Endodermal cell (in vitro differentiated cells): Measurements from ENCODE around the gene GRID1. TPM values are rescaled to one million over a fixed set of nuclear protein-coding genes. Genes with fewer than 3 reads are reported as not detected.

ENCODE experiments used
- DNase-seq: peaks from one replicate; pipeline ENCODE4 v3.0.0-alpha.2; 2017
- H3K27ac ChIP-seq: 2 replicates; pipeline ENCODE4 v1.5.1; 2013; ENCODE audit warnings: mild to moderate bottlenecking, low read depth, low read length, moderate library complexity
- H3K27me3 ChIP-seq: 2 replicates; pipeline ENCODE4 v1.6.1; 2013; ENCODE audit warnings: mild to moderate bottlenecking, low read length, moderate library complexity; ENCODE audit not compliant: insufficient read depth, control insufficient read depth, poor library complexity, severe bottlenecking
- H3K36me3 ChIP-seq: 2 replicates; pipeline ENCODE4 v1.7.0; 2013; ENCODE audit warnings: mild to moderate bottlenecking, low read length, moderate library complexity; ENCODE audit not compliant: control insufficient read depth, insufficient read depth
- H3K4me1 ChIP-seq: one replicate; pipeline ENCODE4 v1.7.0; 2013; ENCODE audit warnings: low read length; ENCODE audit not compliant: control insufficient read depth, insufficient read depth
- H3K4me3 ChIP-seq: 2 replicates; pipeline ENCODE4 v1.5.1; 2013; ENCODE audit warnings: mild to moderate bottlenecking, low read length, moderate library complexity
- H3K9ac ChIP-seq: 2 replicates; pipeline ENCODE4 v1.6.1; 2013; ENCODE audit warnings: mild to moderate bottlenecking, low read length, moderate library complexity; ENCODE audit not compliant: poor library complexity, severe bottlenecking; ENCODE audit errors: extremely low read depth
- H3K9me3 ChIP-seq: 2 replicates; pipeline ENCODE4 v1.6.1; 2013; ENCODE audit warnings: mild to moderate bottlenecking, low read length, moderate library complexity; ENCODE audit not compliant: control insufficient read depth
- H3K27ac Mint-ChIP-seq: 2 replicates; pipeline ENCODE4 v1.8.0; 2020; ENCODE audit warnings: mixed read lengths
- H3K27me3 Mint-ChIP-seq: 2 replicates; pipeline ENCODE4 v1.8.0; 2021; ENCODE audit warnings: mild to moderate bottlenecking, mixed read lengths; ENCODE audit not compliant: insufficient read depth
- H3K36me3 Mint-ChIP-seq: 2 replicates; pipeline ENCODE4 v1.8.0; 2020; ENCODE audit warnings: low read depth, mixed read lengths
- H3K4me1 Mint-ChIP-seq: 2 replicates; pipeline ENCODE4 v1.8.0; 2020; ENCODE audit warnings: mixed read lengths
- H3K4me3 Mint-ChIP-seq: 2 replicates; pipeline ENCODE4 v1.8.0; 2020; ENCODE audit warnings: mild to moderate bottlenecking, moderate library complexity, mixed read lengths
- H3K9me3 Mint-ChIP-seq: 2 replicates; pipeline ENCODE4 v1.8.0; 2020; ENCODE audit warnings: mild to moderate bottlenecking, mixed read lengths
- CTCF ChIP-seq: fragments of 200-600 bp; sonication (generic); conservative IDR thresholded peaks from 2 replicates; pipeline ENCODE4 v1.5.0; 2021; ENCODE audit warnings: antibody characterized with exemption, mild to moderate bottlenecking
- WGBS, 2 experiments: methylation state at CpG; one replicate each; pipeline versions ENCODE4 v1.1.5 to v1.1.7; 2013; ENCODE audit warnings: missing lambda C conversion rate in 2 of 2, mixed read lengths in 1 of 2; ENCODE audit not compliant: insufficient coverage in 1 of 2, insufficient read length in 1 of 2; 5-methylcytosine and 5-hydroxymethylcytosine counted together
- total RNA-seq, 2 donors: library from RNA; stranded (reverse); fragmentation: NEBNext Ultra II Directional in 1 of 2; extraction: Animal tissue kit (Norgen Biotek cat#: 25700) in 1 of 2; gene quantifications; 2 replicates in 1 of 2; 3 replicates in 1 of 2; pipeline ENCODE4 v1.2.1, GENCODE V29; 2021

The GRID1 gene
- total RNA-seq, 2 donors from 2014 or later = 0.13 to 0.53 TPM

DNA sequence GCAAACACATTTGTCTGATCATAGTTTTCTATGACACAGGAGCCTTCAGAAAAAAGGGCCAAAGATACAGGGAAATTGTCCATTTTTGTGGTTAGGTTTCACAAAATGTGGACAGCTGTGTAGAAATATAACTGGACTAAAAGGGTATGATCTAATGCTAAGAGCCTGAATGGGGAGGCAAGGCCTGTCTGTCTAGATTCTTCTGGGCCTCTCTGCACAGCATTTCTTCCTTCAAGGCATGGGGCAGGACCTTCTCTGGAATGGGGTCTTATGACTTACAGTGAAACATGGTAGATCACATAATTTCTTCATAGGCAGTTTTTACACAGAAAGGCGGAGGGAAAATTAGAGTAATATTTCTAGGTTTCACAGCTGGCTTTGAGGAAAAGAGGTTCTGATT lies 795.7 kb downstream of the GRID1 start:
- Histone ChIP-seq H3K27me3 (no peaks in the 10 kb centered on the region), H3K36me3 (no peaks in the 10 kb centered on the region), H3K4me1 (peaks cover 13% of the 10 kb centered on the region), H3K27ac (no peak overlapping the region), H3K4me3 (no peak overlapping the region), H3K9ac (no peak overlapping the region), H3K9me3 (no peaks in the 10 kb centered on the region)
- Mint-ChIP-seq H3K27ac (no peak overlapping the region), H3K36me3 (no peaks in the 10 kb centered on the region), H3K4me3 (no peak overlapping the region), H3K27me3 (no peaks in the 10 kb centered on the region), H3K4me1 (peaks cover 19% of the 10 kb centered on the region), H3K9me3 (no peaks in the 10 kb centered on the region)
- TF ChIP-seq CTCF = no peak
- WGBS, 2 experiments = 96 to 100% methylated on average over 1 of the region's 1 CpG
- no peak for DNase-seq

- Mint-ChIP-seq H3K4me3 (no peak overlapping the region), H3K27ac (no peak overlapping the region), H3K9me3 (no peaks in the 10 kb centered on the region), H3K27me3 (no peaks in the 10 kb centered on the region), H3K36me3 (no peaks in the 10 kb centered on the region), H3K4me1 (peaks cover 17% of the 10 kb centered on the region)
- no peak for TF ChIP-seq CTCF
- DNase-seq = peak; percentile 69
- no peaks in the 10 kb centered on the region for H3K27me3 ChIP-seq
- no peak overlapping the region for H3K27ac ChIP-seq
- H3K36me3 ChIP-seq = no peaks in the 10 kb centered on the region
- peaks cover 6% of the 10 kb centered on the region for H3K4me1 ChIP-seq
- H3K9ac ChIP-seq = peak overlapping the region; percentile 8
- 50 to 64% methylated on average over 1 of the region's 1 CpG for WGBS, 2 experiments
- H3K4me3 ChIP-seq = no peak overlapping the region
- no peaks in the 10 kb centered on the region for H3K9me3 ChIP-seq
Observed at GRCh38 chr10:85565381-85565780, 801.2 kb downstream of the GRID1 start.

DNA sequence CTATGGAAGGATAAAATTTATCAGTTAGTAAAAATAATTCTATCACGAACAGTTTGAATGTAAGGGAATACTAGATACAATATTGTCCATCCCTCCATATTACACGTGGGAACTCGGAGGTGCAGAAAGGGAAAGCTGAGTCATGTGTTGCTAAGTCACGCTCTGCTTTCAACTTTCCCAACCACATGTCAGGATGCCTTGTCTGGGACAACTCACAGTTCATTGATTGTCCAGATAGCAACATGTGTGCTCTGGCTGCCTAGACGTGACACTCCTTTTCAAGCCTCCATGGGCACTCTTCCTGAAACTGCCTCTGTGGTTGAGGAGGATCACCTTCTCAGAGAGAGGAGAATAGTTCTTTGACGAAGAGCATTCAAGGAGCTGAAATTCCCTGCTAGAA lies 808.1 kb downstream of the GRID1 start:
- H3K4me1 ChIP-seq = no peaks in the 10 kb centered on the region
- TF ChIP-seq CTCF = no peak
- no peaks in the 10 kb centered on the region for H3K36me3 ChIP-seq
- no peak for DNase-seq
- H3K4me3 Mint-ChIP-seq = no peak overlapping the region
- H3K9me3 ChIP-seq = no peaks in the 10 kb centered on the region
- WGBS, 2 experiments = 95 to 96% methylated on average over 6 of the region's 6 CpGs
- no peak overlapping the region for H3K27ac ChIP-seq
- no peaks in the 10 kb centered on the region for H3K36me3 Mint-ChIP-seq
- no peak overlapping the region for H3K27ac Mint-ChIP-seq
- no peak overlapping the region for H3K4me3 ChIP-seq
- H3K9me3 Mint-ChIP-seq = no peaks in the 10 kb centered on the region
- H3K9ac ChIP-seq = no peak overlapping the region
- H3K4me1 Mint-ChIP-seq = peaks cover 1% of the 10 kb centered on the region
- H3K27me3 ChIP-seq = no peaks in the 10 kb centered on the region
- H3K27me3 Mint-ChIP-seq = no peaks in the 10 kb centered on the region
